Tibial nerve (tissue), 4 donors: Measurements from ENCODE around the gene ZNF778.

Experiments used
- CTCF ChIP-seq, 5 experiments: fragments of 200-600 bp in 3 of 5; fragments of 450-650 bp in 2 of 5; sonication (generic) in 3 of 5; IDR thresholded peaks; one replicate each; pipeline ENCODE4 v1.5.1; 2016 to 2019; ENCODE audit warnings: antibody characterized with exemption in 5 of 5, mild to moderate bottlenecking in 3 of 5, moderate library complexity in 2 of 5
- EP300 ChIP-seq, 2 donors: sonication (generic); formaldehyde crosslinking; IDR thresholded peaks; one replicate each; pipeline ENCODE4 v1.6.1; 2017; ENCODE audit warnings: antibody characterized with exemption in 2 of 2, mild to moderate bottlenecking in 1 of 2
- POLR2A ChIP-seq, 2 donors: fragments of 450-650 bp; IDR thresholded peaks; one replicate each; pipeline ENCODE4 v1.6.1; 2017; ENCODE audit warnings: antibody characterized with exemption in 2 of 2, mild to moderate bottlenecking in 2 of 2, moderate library complexity in 2 of 2

- TF ChIP-seq EP300 (IDR thresholded peaks at IDR 0.05) (no peak), POLR2A (IDR thresholded peaks at IDR 0.05) (no peak), CTCF (IDR thresholded peaks at IDR 0.05) (no peak)
Observed at GRCh38 chr16:89274561-89275283, 57.2 kb downstream of the ZNF778 start.
